Naive thymus-derived CD4-positive, alpha-beta T cell (primary cell): ENCODE data around the gene CGN. TPM values are rescaled to one million over a fixed set of nuclear protein-coding genes. Genes with fewer than 3 reads are reported as not detected.

Source experiments
- ATAC-seq: fragments of 150-1000 bp; cut with Tn5 transposase; 2 replicates; pipeline ENCODE4 v1.10.0; 2021; ENCODE audit warnings: mild to moderate bottlenecking, moderate library complexity
- CTCF ChIA-PET: fragments of 350-600 bp; sonication (Branson Sonifier 250); formaldehyde crosslinking; loops from one replicate; lab custom pipeline; 2021; ENCODE audit warnings: antibody characterized with exemption; lab: Charles Lee
- POLR2A ChIA-PET: fragments of 350-600 bp; sonication (Branson Sonifier 250); formaldehyde crosslinking; loops from one replicate; lab custom pipeline; 2021; ENCODE audit warnings: antibody characterized with exemption, inconsistent platforms; lab: Charles Lee
- DNase-seq, 9 donors: peaks; one replicate each; pipeline versions ENCODE4 v3.0.0 to v3.0.0-alpha.2; 2020 to 2022; ENCODE audit warnings: mixed read lengths in 1 of 9
- H3K27ac ChIP-seq: one replicate; pipeline ENCODE4 v1.7.0; 2013; ENCODE audit warnings: mild to moderate bottlenecking, low read depth, low read length, moderate library complexity
- H3K27me3 ChIP-seq, 2 donors: one replicate each; pipeline ENCODE4 v1.7.0; 2013; ENCODE audit warnings: low read length in 2 of 2, mild to moderate bottlenecking in 2 of 2, moderate library complexity in 2 of 2; ENCODE audit not compliant: control insufficient read depth in 2 of 2, insufficient read depth in 2 of 2
- H3K36me3 ChIP-seq, 3 experiments: 1 replicate in 2 of 3; 2 replicates in 1 of 3; pipeline ENCODE4 v1.7.0; 2013; ENCODE audit warnings: low read length in 3 of 3, mild to moderate bottlenecking in 3 of 3, moderate library complexity in 1 of 3; ENCODE audit not compliant: insufficient read depth in 3 of 3, control insufficient read depth in 2 of 3
- H3K4me1 ChIP-seq, 2 donors: one replicate each; pipeline ENCODE4 v1.7.0; 2013; ENCODE audit warnings: low read length in 2 of 2, mild to moderate bottlenecking in 2 of 2, moderate library complexity in 1 of 2; ENCODE audit not compliant: control insufficient read depth in 2 of 2, insufficient read depth in 2 of 2
- H3K4me3 ChIP-seq: 2 replicates; pipeline ENCODE4 v1.7.0; 2013; ENCODE audit warnings: mild to moderate bottlenecking, low read length
- H3K9me3 ChIP-seq, 3 experiments: 1 replicate in 2 of 3; 2 replicates in 1 of 3; pipeline ENCODE4 v1.7.0; 2013; ENCODE audit warnings: low read length in 3 of 3; ENCODE audit not compliant: control insufficient read depth in 2 of 3
- H3K27ac Mint-ChIP-seq, 9 donors: one replicate each; pipeline ENCODE4 v1.8.0; 2020 to 2022; ENCODE audit warnings: mixed read lengths in 9 of 9, mild to moderate bottlenecking in 8 of 9, moderate library complexity in 5 of 9, inconsistent platforms in 2 of 9
- H3K27me3 Mint-ChIP-seq, 5 donors: one replicate each; pipeline ENCODE4 v1.8.0; 2021 to 2022; ENCODE audit warnings: mixed read lengths in 5 of 5, mild to moderate bottlenecking in 1 of 5
- H3K36me3 Mint-ChIP-seq, 5 donors: one replicate each; pipeline ENCODE4 v1.8.0; 2020 to 2022; ENCODE audit warnings: mixed read lengths in 5 of 5, mild to moderate bottlenecking in 3 of 5, inconsistent platforms in 1 of 5
- H3K4me1 Mint-ChIP-seq, 7 donors: one replicate each; pipeline ENCODE4 v1.8.0; 2020 to 2022; ENCODE audit warnings: mixed read lengths in 7 of 7, mild to moderate bottlenecking in 3 of 7, inconsistent platforms in 1 of 7
- H3K4me3 Mint-ChIP-seq, 10 donors: one replicate each; pipeline ENCODE4 v1.8.0; 2020 to 2022; ENCODE audit warnings: mild to moderate bottlenecking in 10 of 10, mixed read lengths in 10 of 10, moderate library complexity in 6 of 10, inconsistent platforms in 2 of 10
- H3K9me3 Mint-ChIP-seq, 11 donors: one replicate each; pipeline ENCODE4 v1.8.0; 2020 to 2022; ENCODE audit warnings: mixed read lengths in 11 of 11, mild to moderate bottlenecking in 4 of 11, inconsistent platforms in 1 of 11, moderate library complexity in 1 of 11
- intact Hi-C, 2 donors: fragments of 100-400 bp; cut with micrococcal nuclease; formaldehyde crosslinking; loops; one replicate each; pipeline ENCODE4 v1.15.1; 2023
- polyA plus RNA-seq, 2 donors: library from polyadenylated mRNA; unstranded; fragments of 300-500 nt; fragmentation: Illumina TruSeq; gene quantifications; one replicate each; pipeline ENCODE4 v1.2.3, GENCODE V29; 2021
- total RNA-seq, 6 experiments: library from RNA in 5 of 6; stranded (reverse) in 5 of 6; gene quantifications; 1 replicate in 5 of 6; 2 replicates in 1 of 6; pipeline ENCODE4 v1.2.3 and lab custom pipeline; 2021 to 2026

CGN gene
- total and polyA plus RNA-seq, 7 experiments from 2014 or later: 0.25 to 2.4 (median 0.91) TPM; not detected in 2

DNA sequence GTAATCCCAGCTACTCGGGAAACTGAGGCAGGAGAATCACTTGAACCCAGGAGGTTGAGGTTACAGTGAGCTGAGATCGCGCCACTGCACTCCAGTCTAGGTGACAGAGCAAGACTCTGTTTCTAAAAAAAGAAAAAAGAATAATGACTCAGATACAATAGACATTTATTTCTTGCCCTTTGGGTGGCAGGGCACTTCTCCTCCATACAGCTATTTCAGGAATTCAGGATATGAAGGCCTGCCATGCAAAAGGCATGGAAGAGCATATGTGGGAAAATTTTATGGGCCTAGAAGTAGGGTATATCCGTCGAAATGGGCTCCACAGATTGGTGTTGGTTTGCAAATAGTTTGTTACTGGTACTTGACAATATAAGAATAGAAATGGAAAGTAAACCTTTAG is 31.7 kb upstream of the CGN start:
- POLR2A ChIA-PET: no interaction called here
- Mint-ChIP-seq H3K4me1 (peaks cover 0 to 6% (median 0%) of the 10 kb centered on the region in 7 donors), H3K27ac (no peak overlapping the region), H3K27me3 (peaks cover 0 to 7% (median 4%) of the 10 kb centered on the region in 5 donors), H3K4me3 (no peak overlapping the region), H3K9me3 (peaks cover 0 to 11% (median 0%) of the 10 kb centered on the region in 11 donors), H3K36me3 (peaks cover 0 to 3% (median 0%) of the 10 kb centered on the region in 5 donors)
- intact Hi-C loops: no loop called here
- Histone ChIP-seq H3K27me3 (no peaks in the 10 kb centered on the region), H3K4me3 (no peak overlapping the region), H3K36me3 (no peaks in the 10 kb centered on the region), H3K27ac (no peak overlapping the region), H3K4me1 (no peaks in the 10 kb centered on the region), H3K9me3 (no peaks in the 10 kb centered on the region)
- DNase-seq (no peak), ATAC-seq (no peak)
- CTCF ChIA-PET: no interaction called here

DNA sequence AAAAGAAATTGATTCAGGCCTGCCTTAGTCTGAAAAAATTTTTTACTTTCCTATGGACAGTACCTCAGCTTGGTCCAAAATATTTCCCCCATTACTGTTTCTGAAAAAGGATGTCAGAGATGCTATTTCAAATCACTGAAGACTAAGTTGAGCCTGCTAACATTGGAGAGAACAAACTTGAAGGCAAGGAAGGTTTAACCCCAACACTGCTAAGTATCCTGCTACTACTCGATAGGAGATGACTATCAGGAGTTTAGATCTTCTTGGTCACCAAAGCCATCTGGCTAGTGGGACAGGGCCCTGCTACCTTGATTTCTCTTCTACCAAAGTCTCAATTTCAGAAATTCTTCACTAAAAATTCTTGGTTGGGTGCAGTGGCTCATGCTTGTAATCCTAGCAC is 29.2 kb upstream of the CGN start:
- intact Hi-C loops: no loop called here
- Mint-ChIP-seq H3K36me3 (peaks cover 0 to 3% (median 0%) of the 10 kb centered on the region in 5 donors), H3K27me3 (peaks cover 0 to 3% (median 1%) of the 10 kb centered on the region in 5 donors), H3K4me1 (no peaks in the 10 kb centered on the region), H3K27ac (no peak overlapping the region), H3K4me3 (no peak overlapping the region), H3K9me3 (peaks cover 0 to 11% (median 0%) of the 10 kb centered on the region in 11 donors)
- ChIA-PET POLR2A (interaction anchor here (0.9 to 1.2 kb wide), 2 partner anchors 10 to 205 kb away, joined by 3 to 7 read pairs; no protein-coding TSS in a partner anchor), CTCF (no interaction called here)
- DNase-seq (no peak), ATAC-seq (no peak)
- H3K36me3 ChIP-seq: no peaks in the 10 kb centered on the region
- no peaks in the 10 kb centered on the region for H3K27me3 ChIP-seq
- H3K4me1 ChIP-seq: no peaks in the 10 kb centered on the region
- no peaks in the 10 kb centered on the region for H3K9me3 ChIP-seq
- H3K4me3 ChIP-seq: no peak overlapping the region
- no peak overlapping the region for H3K27ac ChIP-seq

- Histone ChIP-seq H3K9me3 (no peaks in the 10 kb centered on the region), H3K27me3 (no peaks in the 10 kb centered on the region), H3K4me1 (no peaks in the 10 kb centered on the region), H3K4me3 (no peak overlapping the region), H3K36me3 (no peaks in the 10 kb centered on the region), H3K27ac (no peak overlapping the region)
- no peaks in the 10 kb centered on the region for H3K4me1 Mint-ChIP-seq
- DNase-seq: no peak
- CTCF ChIA-PET: no interaction called here
- ATAC-seq: no peak
- peaks cover 0 to 6% (median 0%) of the 10 kb centered on the region in 11 donors for H3K9me3 Mint-ChIP-seq
- peak overlapping the region in 2 of 9 donors; percentile 18 to 64 for H3K27ac Mint-ChIP-seq
- POLR2A ChIA-PET: interaction anchor here (1.0 to 1.2 kb wide), 2 partner anchors 9 to 60 kb away, joined by 3 to 7 read pairs; no protein-coding TSS in a partner anchor
- H3K36me3 Mint-ChIP-seq: peaks cover 0 to 2% (median 0%) of the 10 kb centered on the region in 5 donors
- no peak overlapping the region for H3K4me3 Mint-ChIP-seq
- peaks cover 0 to 2% (median 0%) of the 10 kb centered on the region in 5 donors for H3K27me3 Mint-ChIP-seq
- intact Hi-C loops: loop anchor here in 1 of 2 donors (1.0 kb wide), 1 partner anchor 12 kb away; no protein-coding TSS in a partner anchor
These were observed 25.4 kb upstream of the CGN start for GRCh38 chr1:151485685-151486255.

- peaks cover 0 to 5% (median 0%) of the 10 kb centered on the region in 11 donors for H3K9me3 Mint-ChIP-seq
- CTCF ChIA-PET: no interaction called here
- H3K27me3 Mint-ChIP-seq: peaks cover 0 to 2% (median 0%) of the 10 kb centered on the region in 5 donors
- H3K36me3 Mint-ChIP-seq: peaks cover 0 to 2% (median 0%) of the 10 kb centered on the region in 5 donors
- H3K4me3 Mint-ChIP-seq: no peak overlapping the region
- ATAC-seq: no peak
- Histone ChIP-seq H3K9me3 (no peaks in the 10 kb centered on the region), H3K4me1 (no peaks in the 10 kb centered on the region), H3K36me3 (no peaks in the 10 kb centered on the region), H3K27ac (no peak overlapping the region), H3K4me3 (no peak overlapping the region), H3K27me3 (no peaks in the 10 kb centered on the region)
- no peaks in the 10 kb centered on the region for H3K4me1 Mint-ChIP-seq
- intact Hi-C loops: loop anchor here in 1 of 2 donors (1.0 kb wide), 1 partner anchor 13 kb away; no protein-coding TSS in a partner anchor
- H3K27ac Mint-ChIP-seq: peak overlapping the region in 1 of 9 donors; percentile 1
- POLR2A ChIA-PET: no interaction called here
- DNase-seq: no peak
These were observed 24.6 kb upstream of the CGN start for GRCh38 chr1:151486557-151486956.

DNA sequence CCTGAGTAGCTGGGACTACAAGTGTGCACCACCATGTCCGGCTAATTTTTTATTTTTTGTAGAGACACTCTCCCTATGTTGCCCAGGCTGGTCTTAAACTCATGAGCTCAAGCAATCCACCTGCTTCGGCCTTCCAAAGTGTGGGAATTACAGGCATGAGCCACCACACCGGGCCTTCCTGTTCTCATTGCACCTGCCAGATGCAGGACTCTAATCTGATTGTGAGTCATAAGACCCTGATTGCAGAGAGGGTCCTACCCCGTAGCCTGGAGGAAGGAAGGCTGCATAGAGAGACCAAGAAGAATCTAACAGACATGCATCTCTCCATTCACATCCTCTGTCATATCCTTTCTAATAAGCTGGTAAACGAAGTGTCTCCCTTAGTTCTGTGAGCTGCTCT is 19.5 kb upstream of the CGN start:
- H3K36me3 ChIP-seq: no peaks in the 10 kb centered on the region

DNA sequence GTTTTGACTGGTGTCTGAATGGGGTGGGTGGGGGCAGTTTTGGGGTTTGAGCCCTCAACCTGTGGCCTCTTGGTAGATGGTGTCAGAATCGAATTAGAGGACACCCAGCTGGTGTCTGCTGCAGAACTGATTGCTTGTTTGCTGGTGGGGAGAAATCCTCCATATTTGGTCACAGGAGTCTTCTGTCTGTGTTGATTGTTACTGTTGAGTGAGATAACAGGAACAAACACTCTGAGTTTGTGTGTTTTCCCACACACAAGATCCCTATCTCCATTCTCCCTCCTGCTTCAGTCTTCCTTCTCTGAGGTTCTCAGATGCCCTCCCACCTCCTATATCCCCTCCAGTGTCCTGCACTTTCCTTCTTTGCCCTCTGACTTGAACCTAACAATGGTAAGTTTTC is 19.1 kb upstream of the CGN start:
- Mint-ChIP-seq H3K4me1 (peaks cover 0 to 4% (median 0%) of the 10 kb centered on the region in 7 donors), H3K4me3 (no peak overlapping the region), H3K27ac (no peak overlapping the region), H3K9me3 (no peaks in the 10 kb centered on the region), H3K36me3 (no peaks in the 10 kb centered on the region), H3K27me3 (peaks cover 0 to 6% (median 0%) of the 10 kb centered on the region in 5 donors)
- ATAC-seq (no peak), DNase-seq (no peak)
- Histone ChIP-seq H3K4me3 (no peak overlapping the region), H3K4me1 (no peaks in the 10 kb centered on the region), H3K27me3 (no peaks in the 10 kb centered on the region), H3K9me3 (no peaks in the 10 kb centered on the region), H3K36me3 (no peaks in the 10 kb centered on the region), H3K27ac (no peak overlapping the region)
- ChIA-PET POLR2A (no interaction called here), CTCF (no interaction called here)
- intact Hi-C loops: no loop called here

More for the DNA sequence above, 19.5 kb upstream of the CGN start:
- ATAC-seq (no peak), DNase-seq (no peak)
- H3K27ac ChIP-seq: no peak overlapping the region
- no peaks in the 10 kb centered on the region for H3K9me3 Mint-ChIP-seq
- POLR2A ChIA-PET: interaction anchor here (0.5 kb wide), 1 partner anchor 1126 kb away, joined by 5 read pairs; no protein-coding TSS in a partner anchor
- H3K4me1 Mint-ChIP-seq: peaks cover 0 to 4% (median 0%) of the 10 kb centered on the region in 7 donors
- peaks cover 0 to 6% (median 0%) of the 10 kb centered on the region in 5 donors for H3K27me3 Mint-ChIP-seq
- H3K27me3 ChIP-seq: no peaks in the 10 kb centered on the region
- H3K4me3 Mint-ChIP-seq: no peak overlapping the region
- no peak overlapping the region for H3K27ac Mint-ChIP-seq
- CTCF ChIA-PET: no interaction called here
- H3K36me3 Mint-ChIP-seq: no peaks in the 10 kb centered on the region
- intact Hi-C loops: no loop called here
- no peak overlapping the region for H3K4me3 ChIP-seq
- H3K9me3 ChIP-seq: no peaks in the 10 kb centered on the region
- no peaks in the 10 kb centered on the region for H3K4me1 ChIP-seq

GRCh38 chr1:151493042-151493441 is 18.1 kb upstream of the CGN start:
- intact Hi-C loops: no loop called here
- DNase-seq (no peak), ATAC-seq (no peak)
- Histone ChIP-seq H3K36me3 (no peaks in the 10 kb centered on the region), H3K4me3 (no peak overlapping the region), H3K27ac (no peak overlapping the region), H3K9me3 (no peaks in the 10 kb centered on the region), H3K27me3 (no peaks in the 10 kb centered on the region), H3K4me1 (no peaks in the 10 kb centered on the region)
- Mint-ChIP-seq H3K4me3 (no peak overlapping the region), H3K27me3 (peaks cover 0 to 4% (median 0%) of the 10 kb centered on the region in 5 donors), H3K4me1 (peaks cover 0 to 4% (median 0%) of the 10 kb centered on the region in 7 donors), H3K27ac (no peak overlapping the region), H3K36me3 (no peaks in the 10 kb centered on the region), H3K9me3 (no peaks in the 10 kb centered on the region)
- ChIA-PET POLR2A (no interaction called here), CTCF (no interaction called here)
